Neural progenitor cell (in vitro differentiated cells): ENCODE measurements around the gene CENPX. TPM values are rescaled to one million over a fixed set of nuclear protein-coding genes. Genes with fewer than 3 reads are reported as not detected.

Experiments
- DNase-seq: peaks from one replicate; pipeline ENCODE4 v3.0.0-alpha.2; 2016; ENCODE audit warnings: low spot score
- H2AFZ ChIP-seq: fragments of 200-600 bp; sonication (generic); replicated peaks from 2 replicates; pipeline ENCODE4 v1.6.1; 2016; ENCODE audit warnings: antibody characterized with exemption
- H3F3A ChIP-seq: fragments of 200-600 bp; sonication (generic); 2 replicates; pipeline ENCODE4 v1.6.1; 2016; ENCODE audit warnings: antibody characterized with exemption, low read depth
- H3K27ac ChIP-seq: fragments of 200-600 bp; sonication (generic); 2 replicates; pipeline ENCODE4 v1.5.1; 2016; ENCODE audit warnings: mild to moderate bottlenecking
- H3K27me3 ChIP-seq: fragments of 200-600 bp; sonication (generic); 2 replicates; pipeline ENCODE4 v1.6.1; 2016; ENCODE audit warnings: mild to moderate bottlenecking, moderate library complexity
- H3K36me3 ChIP-seq: fragments of 200-600 bp; sonication (generic); 2 replicates; pipeline ENCODE4 v1.5.1; 2016
- H3K4me1 ChIP-seq: fragments of 200-600 bp; sonication (generic); 2 replicates; pipeline ENCODE4 v1.6.1; 2016; ENCODE audit warnings: mixed run types
- H3K4me2 ChIP-seq: fragments of 200-600 bp; sonication (generic); 2 replicates; pipeline ENCODE4 v1.6.1; 2016
- H3K4me3 ChIP-seq: fragments of 200-600 bp; sonication (generic); 2 replicates; pipeline ENCODE4 v1.5.1; 2016
- H3K79me2 ChIP-seq: fragments of 200-600 bp; sonication (generic); 2 replicates; pipeline ENCODE4 v1.6.1; 2016; ENCODE audit warnings: low read depth
- H3K9ac ChIP-seq: fragments of 200-600 bp; sonication (generic); 2 replicates; pipeline ENCODE4 v1.6.1; 2016
- H3K9me3 ChIP-seq: fragments of 200-600 bp; sonication (generic); 2 replicates; pipeline ENCODE4 v1.5.1; 2016; ENCODE audit warnings: low read depth
- H4K20me1 ChIP-seq: fragments of 200-600 bp; sonication (generic); 2 replicates; pipeline ENCODE4 v1.6.1; 2016; ENCODE audit warnings: low read depth
- H3K27ac Mint-ChIP-seq: 3 replicates; pipeline ENCODE4 v1.8.0; 2021; ENCODE audit warnings: mixed read lengths
- H3K27me3 Mint-ChIP-seq: 2 replicates; pipeline ENCODE4 v1.8.0; 2022; ENCODE audit warnings: low read depth, mild to moderate bottlenecking, inconsistent platforms, moderate library complexity, mixed read lengths; ENCODE audit not compliant: insufficient read depth
- H3K36me3 Mint-ChIP-seq: 3 replicates; pipeline ENCODE4 v1.8.0; 2021; ENCODE audit warnings: mixed read lengths
- H3K4me1 Mint-ChIP-seq: 3 replicates; pipeline ENCODE4 v1.8.0; 2021; ENCODE audit warnings: mixed read lengths
- H3K4me3 Mint-ChIP-seq: 3 replicates; pipeline ENCODE4 v1.8.0; 2021; ENCODE audit warnings: mild to moderate bottlenecking, moderate library complexity, mixed read lengths
- H3K9me3 Mint-ChIP-seq: 3 replicates; pipeline ENCODE4 v1.8.0; 2020; ENCODE audit warnings: mixed read lengths
- CTCF ChIP-seq: fragments of 200-600 bp; sonication (generic); IDR thresholded peaks from 2 replicates; pipeline ENCODE4 v1.5.1; 2017; ENCODE audit warnings: antibody characterized with exemption, mild to moderate bottlenecking
- EZH2 ChIP-seq: fragments of 200-600 bp; sonication (generic); IDR thresholded peaks from 2 replicates; pipeline ENCODE4 v1.6.1; 2017; ENCODE audit warnings: antibody characterized with exemption, mild to moderate bottlenecking, moderate library complexity
- EZH2phosphoT487 ChIP-seq: fragments of 200-600 bp; sonication (generic); IDR thresholded peaks from 2 replicates; pipeline ENCODE4 v1.6.1; 2017; ENCODE audit warnings: antibody characterized with exemption
- total RNA-seq: library from RNA; depleted of rRNA; stranded (reverse); fragments of >200 nt; gene quantifications from 2 replicates; pipeline ENCODE4 v1.2.3, GENCODE V29; 2015; ENCODE audit warnings: low replicate concordance

The CENPX gene
- total RNA-seq, 1 donor from 2014 or later: 53.0 TPM

GRCh38 chr17:82020572-82021106 lies 2.0 kb downstream of the CENPX start:
- Histone ChIP-seq H3K27ac (no peak overlapping the region), H3K36me3 (no peaks in the 10 kb centered on the region), H3K4me2 (no peak overlapping the region), H4K20me1 (peaks cover 29% of the 10 kb centered on the region), H3K4me3 (no peak overlapping the region), H3K9ac (no peak overlapping the region), H2AFZ (no peak overlapping the region), H3K79me2 (peaks cover 23% of the 10 kb centered on the region), H3K9me3 (no peaks in the 10 kb centered on the region), H3F3A (peaks cover 15% of the 10 kb centered on the region), H3K4me1 (peaks cover 11% of the 10 kb centered on the region), H3K27me3 (no peaks in the 10 kb centered on the region)
- Mint-ChIP-seq H3K4me3 (peak overlapping the region; percentile 89), H3K36me3 (no peaks in the 10 kb centered on the region), H3K27ac (no peak overlapping the region), H3K4me1 (peaks cover 13% of the 10 kb centered on the region), H3K27me3 (no peaks in the 10 kb centered on the region), H3K9me3 (no peaks in the 10 kb centered on the region)
- TF ChIP-seq CTCF: no peak
- TF ChIP-seq EZH2phosphoT487: no peak
- TF ChIP-seq EZH2: no peak
- no peak for DNase-seq

GRCh38 chr17:82019690-82020571 lies 2.7 kb downstream of the CENPX start:
- Mint-ChIP-seq H3K27ac (no peak overlapping the region), H3K9me3 (no peaks in the 10 kb centered on the region), H3K4me1 (peaks cover 13% of the 10 kb centered on the region), H3K4me3 (peak overlapping the region; percentile 89), H3K36me3 (no peaks in the 10 kb centered on the region), H3K27me3 (no peaks in the 10 kb centered on the region)
- H3K4me3 ChIP-seq: no peak overlapping the region
- peaks cover 11% of the 10 kb centered on the region for H3K4me1 ChIP-seq
- peaks cover 29% of the 10 kb centered on the region for H4K20me1 ChIP-seq
- peaks cover 15% of the 10 kb centered on the region for H3F3A ChIP-seq
- no peak overlapping the region for H2AFZ ChIP-seq
- no peak overlapping the region for H3K4me2 ChIP-seq
- H3K9me3 ChIP-seq: no peaks in the 10 kb centered on the region
- no peaks in the 10 kb centered on the region for H3K27me3 ChIP-seq
- DNase-seq: peak; percentile 87
- no peaks in the 10 kb centered on the region for H3K36me3 ChIP-seq
- TF ChIP-seq CTCF (peak; percentile 84), EZH2 (no peak)
- no peak overlapping the region for H3K27ac ChIP-seq
- H3K79me2 ChIP-seq: peaks cover 23% of the 10 kb centered on the region
- no peak overlapping the region for H3K9ac ChIP-seq

- H3K79me2 ChIP-seq: peaks cover 20% of the 10 kb centered on the region
- H3K9me3 Mint-ChIP-seq: no peaks in the 10 kb centered on the region
- TF ChIP-seq EZH2 (no peak), EZH2phosphoT487 (no peak), CTCF (no peak)
- no peak overlapping the region for H3K27ac ChIP-seq
- H3K27me3 Mint-ChIP-seq: no peaks in the 10 kb centered on the region
- no peak overlapping the region for H3K9ac ChIP-seq
- H3K36me3 Mint-ChIP-seq: no peaks in the 10 kb centered on the region
- no peaks in the 10 kb centered on the region for H3K27me3 ChIP-seq
- no peak overlapping the region for H2AFZ ChIP-seq
- H3K4me2 ChIP-seq: no peak overlapping the region
- no peak overlapping the region for H3K4me3 ChIP-seq
- peaks cover 12% of the 10 kb centered on the region for H3K4me1 Mint-ChIP-seq
- peaks cover 15% of the 10 kb centered on the region for H3F3A ChIP-seq
- no peak for DNase-seq
- H3K36me3 ChIP-seq: no peaks in the 10 kb centered on the region
- H4K20me1 ChIP-seq: peaks cover 29% of the 10 kb centered on the region
- no peak overlapping the region for H3K4me3 Mint-ChIP-seq
- H3K9me3 ChIP-seq: no peaks in the 10 kb centered on the region
- H3K4me1 ChIP-seq: peaks cover 10% of the 10 kb centered on the region
- no peak overlapping the region for H3K27ac Mint-ChIP-seq
Observed at GRCh38 chr17:82018989-82019689, 3.5 kb downstream of the CENPX start.
